T-helper 1 cell treated with Interleukin-12 subunit alpha and Interleukin-12 subunit beta and Interleukin-4 antibody, amounts not matched to agents 30 μg/mL and 1 μg/mL, for 36 hours (primary cell): ENCODE results near the gene IRF9.
A peak's percentile ranks its signal among the peaks of the same experiment; 100 is the strongest.
"Not testable (repeated sequence)": the region's sequence is repeated elsewhere in the genome, so short reads cannot be mapped to it uniquely, and the experiment has no call there.

Source experiments
- H3K27ac Mint-ChIP-seq: one replicate; pipeline ENCODE4 v1.8.0; 2021; ENCODE audit warnings: mild to moderate bottlenecking, mixed read lengths
- H3K27me3 Mint-ChIP-seq: one replicate; pipeline ENCODE4 v1.8.0; 2021; ENCODE audit warnings: low read depth, mixed read lengths
- H3K36me3 Mint-ChIP-seq: one replicate; pipeline ENCODE4 v1.8.0; 2021; ENCODE audit warnings: low read depth, mixed read lengths
- H3K4me1 Mint-ChIP-seq: one replicate; pipeline ENCODE4 v1.8.0; 2021; ENCODE audit warnings: low read depth, mixed read lengths
- H3K4me3 Mint-ChIP-seq: one replicate; pipeline ENCODE4 v1.8.0; 2021; ENCODE audit warnings: mild to moderate bottlenecking, moderate library complexity, mixed read lengths
- H3K9me3 Mint-ChIP-seq: one replicate; pipeline ENCODE4 v1.8.0; 2021; ENCODE audit warnings: mixed read lengths

IRF9 gene

GRCh38 chr14:24198814-24199524 is 37.9 kb downstream of the IRF9 start:
- peaks cover 37% of the 10 kb centered on the region for H3K4me1 Mint-ChIP-seq
- H3K36me3 Mint-ChIP-seq: peaks cover 44% of the 10 kb centered on the region
- H3K27me3 Mint-ChIP-seq: no peaks in the 10 kb centered on the region
- H3K9me3 Mint-ChIP-seq: peaks cover 16% of the 10 kb centered on the region
- peak overlapping the region; percentile 34 for H3K27ac Mint-ChIP-seq
- H3K4me3 Mint-ChIP-seq: peak overlapping the region; percentile 29

- not testable (repeated sequence) for H3K27ac Mint-ChIP-seq, H3K4me3 Mint-ChIP-seq, H3K27me3 Mint-ChIP-seq
- H3K9me3 Mint-ChIP-seq: peaks cover 16% of the 10 kb centered on the region
- H3K36me3 Mint-ChIP-seq: peaks cover 59% of the 10 kb centered on the region
- peaks cover 19% of the 10 kb centered on the region for H3K4me1 Mint-ChIP-seq
Measured at GRCh38 chr14:24202538-24202937, 41.5 kb downstream of the IRF9 start.

- H3K27me3 Mint-ChIP-seq, H3K27ac Mint-ChIP-seq, H3K4me3 Mint-ChIP-seq: not testable (repeated sequence)
- Mint-ChIP-seq H3K4me1 (peaks cover 19% of the 10 kb centered on the region), H3K9me3 (peaks cover 16% of the 10 kb centered on the region), H3K36me3 (peaks cover 64% of the 10 kb centered on the region)
Measured at GRCh38 chr14:24203249-24203886, 42.3 kb downstream of the IRF9 start.

- H3K27ac Mint-ChIP-seq: no peak overlapping the region
- no peaks in the 10 kb centered on the region for H3K27me3 Mint-ChIP-seq
- peaks cover 10% of the 10 kb centered on the region for H3K4me1 Mint-ChIP-seq
- peaks cover 16% of the 10 kb centered on the region for H3K9me3 Mint-ChIP-seq
- peaks cover 62% of the 10 kb centered on the region for H3K36me3 Mint-ChIP-seq
- H3K4me3 Mint-ChIP-seq: no peak overlapping the region
Measured at GRCh38 chr14:24204163-24205146, 43.4 kb downstream of the IRF9 start.

- Mint-ChIP-seq H3K27me3 (no peaks in the 10 kb centered on the region), H3K4me1 (peaks cover 15% of the 10 kb centered on the region), H3K9me3 (peaks cover 13% of the 10 kb centered on the region), H3K36me3 (peaks cover 69% of the 10 kb centered on the region), H3K27ac (peak overlapping the region; percentile 52), H3K4me3 (no peak overlapping the region)
Measured at GRCh38 chr14:24206260-24207103, 45.4 kb downstream of the IRF9 start.

- H3K36me3 Mint-ChIP-seq: peaks cover 67% of the 10 kb centered on the region
- peaks cover 7% of the 10 kb centered on the region for H3K9me3 Mint-ChIP-seq
- peaks cover 17% of the 10 kb centered on the region for H3K4me1 Mint-ChIP-seq
- H3K27me3 Mint-ChIP-seq: no peaks in the 10 kb centered on the region
- H3K4me3 Mint-ChIP-seq: no peak overlapping the region
- H3K27ac Mint-ChIP-seq: peak overlapping the region; percentile 52
Measured at GRCh38 chr14:24207104-24207551, 46.1 kb downstream of the IRF9 start.

- Mint-ChIP-seq H3K36me3 (peaks cover 63% of the 10 kb centered on the region), H3K27ac (no peak overlapping the region), H3K4me1 (peaks cover 17% of the 10 kb centered on the region), H3K9me3 (peaks cover 5% of the 10 kb centered on the region), H3K4me3 (no peak overlapping the region), H3K27me3 (no peaks in the 10 kb centered on the region)
Measured at GRCh38 chr14:24207625-24208024, 46.6 kb downstream of the IRF9 start.

- Mint-ChIP-seq H3K27ac (peak overlapping the region; percentile 70), H3K36me3 (peaks cover 46% of the 10 kb centered on the region), H3K27me3 (no peaks in the 10 kb centered on the region), H3K4me1 (peaks cover 39% of the 10 kb centered on the region), H3K9me3 (no peaks in the 10 kb centered on the region), H3K4me3 (peak overlapping the region; percentile 23)
Measured at GRCh38 chr14:24211311-24211710, 50.2 kb downstream of the IRF9 start.

- Mint-ChIP-seq H3K36me3 (peaks cover 37% of the 10 kb centered on the region), H3K4me1 (peaks cover 42% of the 10 kb centered on the region), H3K27me3 (no peaks in the 10 kb centered on the region), H3K4me3 (peak within 1 kb of the TSS; percentile 96), H3K27ac (peak within 1 kb of the TSS; percentile 99), H3K9me3 (no peaks in the 10 kb centered on the region)
Measured at GRCh38 chr14:24212924-24213865, 52.1 kb downstream of the IRF9 start, which contains the start of gene CHMP4A. Gene CHMP4A (minus strand): TSS chr14:24213488. CDS start chr14:24213439, 49 bp downstream.

GRCh38 chr14:24213866-24214662 is 53.0 kb downstream of the IRF9 start:
- H3K9me3 Mint-ChIP-seq: no peaks in the 10 kb centered on the region
- peak overlapping the region; percentile 96 for H3K4me3 Mint-ChIP-seq
- no peaks in the 10 kb centered on the region for H3K27me3 Mint-ChIP-seq
- H3K36me3 Mint-ChIP-seq: peaks cover 33% of the 10 kb centered on the region
- H3K4me1 Mint-ChIP-seq: peaks cover 42% of the 10 kb centered on the region
- peak overlapping the region; percentile 99 for H3K27ac Mint-ChIP-seq

GRCh38 chr14:24215495-24216344 is 54.7 kb downstream of the IRF9 start, which contains the start of gene MDP1:
Gene MDP1 (minus strand): TSS chr14:24216066. CDS start chr14:24215955, 111 bp downstream.
- Mint-ChIP-seq H3K9me3 (no peaks in the 10 kb centered on the region), H3K36me3 (peaks cover 19% of the 10 kb centered on the region), H3K4me1 (peaks cover 40% of the 10 kb centered on the region), H3K27me3 (no peaks in the 10 kb centered on the region), H3K27ac (peak within 1 kb of the TSS; percentile 99), H3K4me3 (peak within 1 kb of the TSS; percentile 95)
